ENCODE data around the gene NOX3. TPM values are rescaled to one million over a fixed set of nuclear protein-coding genes. Genes with fewer than 3 reads are reported as not detected.

Gene NOX3
- total RNA-seq, 3 donors from 2014 or later, result not detected

DNA sequence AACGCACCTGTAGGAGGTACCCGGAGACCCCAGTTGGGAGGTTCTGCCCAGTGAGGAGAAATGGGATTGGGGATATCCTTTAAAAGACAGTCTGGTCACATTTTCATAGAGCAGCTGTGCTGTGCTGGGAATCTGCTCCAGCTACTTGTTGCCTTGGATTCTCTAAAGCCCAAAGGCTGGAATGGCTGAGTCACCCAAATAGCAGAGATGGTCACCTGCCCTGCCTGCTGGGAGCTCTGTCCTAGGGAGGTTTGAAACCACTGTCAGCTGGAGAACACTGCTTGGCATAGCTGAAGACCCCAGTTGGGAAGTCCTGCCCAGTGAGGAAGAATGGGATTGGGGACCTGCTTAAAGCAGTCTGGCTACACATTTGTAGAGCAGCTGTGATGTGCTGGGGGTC, 106.5 kb downstream of the NOX3 start:
- H3K9me3 ChIP-seq, result peaks cover 9% of the 10 kb centered on the region
- H3K36me3 ChIP-seq (ENCODE audit: low read depth), result no peaks in the 10 kb centered on the region
- intact Hi-C loops (cut with DNase I, micrococcal nuclease), result no loop called here
- H3K4me1 ChIP-seq (ENCODE audit: low read depth), result no peaks in the 10 kb centered on the region
- no peak overlapping the region for H3K4me3 ChIP-seq
- TF ChIP-seq, protein P1, sequence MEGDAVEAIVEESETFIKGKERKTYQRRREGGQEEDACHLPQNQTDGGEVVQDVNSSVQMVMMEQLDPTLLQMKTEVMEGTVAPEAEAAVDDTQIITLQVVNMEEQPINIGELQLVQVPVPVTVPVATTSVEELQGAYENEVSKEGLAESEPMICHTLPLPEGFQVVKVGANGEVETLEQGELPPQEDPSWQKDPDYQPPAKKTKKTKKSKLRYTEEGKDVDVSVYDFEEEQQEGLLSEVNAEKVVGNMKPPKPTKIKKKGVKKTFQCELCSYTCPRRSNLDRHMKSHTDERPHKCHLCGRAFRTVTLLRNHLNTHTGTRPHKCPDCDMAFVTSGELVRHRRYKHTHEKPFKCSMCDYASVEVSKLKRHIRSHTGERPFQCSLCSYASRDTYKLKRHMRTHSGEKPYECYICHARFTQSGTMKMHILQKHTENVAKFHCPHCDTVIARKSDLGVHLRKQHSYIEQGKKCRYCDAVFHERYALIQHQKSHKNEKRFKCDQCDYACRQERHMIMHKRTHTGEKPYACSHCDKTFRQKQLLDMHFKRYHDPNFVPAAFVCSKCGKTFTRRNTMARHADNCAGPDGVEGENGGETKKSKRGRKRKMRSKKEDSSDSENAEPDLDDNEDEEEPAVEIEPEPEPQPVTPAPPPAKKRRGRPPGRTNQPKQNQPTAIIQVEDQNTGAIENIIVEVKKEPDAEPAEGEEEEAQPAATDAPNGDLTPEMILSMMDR (IDR thresholded peaks at IDR 0.05), result no peak
- DNase-seq, result no peak
- no peak for ATAC-seq

DNA sequence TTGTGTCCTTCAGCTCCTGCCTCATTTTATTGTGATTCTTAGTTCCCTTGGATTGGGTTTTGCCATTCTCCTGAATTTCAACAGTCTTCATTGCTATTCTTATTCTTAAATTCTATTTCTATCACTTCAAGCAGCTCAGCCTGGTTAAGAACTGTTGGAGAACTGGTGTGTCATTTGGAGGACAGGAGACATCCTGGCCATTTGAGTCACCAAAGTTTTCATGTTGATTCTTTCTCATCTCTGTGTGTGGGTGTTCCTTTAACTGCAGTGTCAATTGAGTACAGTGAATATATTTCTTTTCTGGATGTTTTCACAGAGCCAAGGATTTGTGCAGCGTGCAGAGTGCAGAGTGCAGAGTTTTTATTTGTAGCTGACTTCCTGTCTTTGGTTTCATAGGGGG, 107.8 kb downstream of the NOX3 start:
- H3K4me3 ChIP-seq, result no peak overlapping the region
- H3K9me3 ChIP-seq, result no peaks in the 10 kb centered on the region
- intact Hi-C loops (cut with DNase I, micrococcal nuclease), result no loop called here
- H3K36me3 ChIP-seq (ENCODE audit: low read depth), result no peaks in the 10 kb centered on the region
- no peak for DNase-seq
- no peak for ATAC-seq
- no peaks in the 10 kb centered on the region for H3K4me1 ChIP-seq (ENCODE audit: low read depth)
- TF ChIP-seq, protein P1 (IDR thresholded peaks at IDR 0.05), result no peak

DNA sequence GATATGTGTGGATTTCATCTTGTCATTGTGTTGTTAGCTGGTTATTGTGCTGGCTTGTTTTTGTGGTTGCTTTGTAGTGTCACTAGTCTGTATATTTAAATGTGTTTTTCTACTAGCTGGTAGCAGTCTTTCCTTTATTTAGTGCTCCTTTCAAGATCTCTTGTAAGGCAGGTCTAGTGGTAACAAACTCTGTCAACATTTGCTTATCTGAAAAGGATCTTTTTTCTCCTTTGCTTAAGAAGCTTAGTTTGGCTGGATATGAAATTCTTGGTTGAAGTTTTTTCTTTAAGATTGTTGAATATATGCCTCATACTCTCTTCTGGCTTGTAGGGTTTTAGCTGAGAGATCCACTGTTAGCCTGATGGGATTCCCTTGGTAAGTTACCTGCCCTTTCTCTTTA, 108.7 kb downstream of the NOX3 start:
- H3K36me3 ChIP-seq (ENCODE audit: low read depth), result no peaks in the 10 kb centered on the region
- intact Hi-C loops (cut with DNase I, micrococcal nuclease), result no loop called here
- TF ChIP-seq, protein P1 (IDR thresholded peaks at IDR 0.05), result no peak
- H3K4me1 ChIP-seq (ENCODE audit: low read depth), result no peaks in the 10 kb centered on the region
- H3K4me3 ChIP-seq, result no peak overlapping the region
- ATAC-seq (no peak), DNase-seq (no peak)
- H3K9me3 ChIP-seq, result no peaks in the 10 kb centered on the region

Other genes starting within 250 kb of the NOX3 start
- gene CLDN20, start 191.8 kb downstream of the NOX3 start, total RNA-seq, result not detected
- gene TFB1M, start 141.4 kb downstream of the NOX3 start, total RNA-seq, result 10 to 100 TPM; 23.7 to 28.3 (median 26.5) TPM